SJSA1 (cell line): ENCODE data around the gene CISD2. TPM values are rescaled to one million over a fixed set of nuclear protein-coding genes. Genes with fewer than 3 reads are reported as not detected.
"Not testable (repeated sequence)": the region's sequence is repeated elsewhere in the genome, so short reads cannot be mapped to it uniquely, and the experiment has no call there.

ENCODE experiments used
- DNase-seq, 2 experiments: peaks; one replicate each; pipeline ENCODE4 v3.0.0-alpha.2; 2015 to 2020; ENCODE audit warnings: low spot score in 2 of 2, low read depth in 1 of 2
- H3K27ac ChIP-seq: fragments of 250-450 bp; sonication (Bioruptor Pico); 2 replicates; pipeline ENCODE4 v1.5.1; 2020; ENCODE audit warnings: mild to moderate bottlenecking, moderate library complexity
- H3K27me3 ChIP-seq: fragments of 250-450 bp; sonication (Bioruptor Pico); replicated peaks from 2 replicates; pipeline ENCODE4 v1.5.1; 2020; ENCODE audit warnings: mild to moderate bottlenecking, moderate library complexity
- H3K36me3 ChIP-seq: fragments of 250-450 bp; sonication (Bioruptor Pico); 2 replicates; pipeline ENCODE4 v1.5.1; 2020; ENCODE audit warnings: mild to moderate bottlenecking
- H3K4me1 ChIP-seq: fragments of 250-450 bp; sonication (Bioruptor Pico); replicated peaks from 2 replicates; pipeline ENCODE4 v1.6.1; 2021; ENCODE audit warnings: mild to moderate bottlenecking
- H3K4me3 ChIP-seq: fragments of 250-450 bp; sonication (Bioruptor Pico); 2 replicates; pipeline ENCODE4 v1.5.1; 2020; ENCODE audit warnings: mild to moderate bottlenecking
- H3K9me3 ChIP-seq: fragments of 250-450 bp; sonication (Bioruptor Pico); replicated peaks from 2 replicates; pipeline ENCODE4 v1.5.1; 2020; ENCODE audit warnings: mild to moderate bottlenecking
- total RNA-seq: library from RNA; depleted of rRNA; stranded (reverse); fragments of >200 nt; shearing (Covaris generic); gene quantifications from 2 replicates; pipeline ENCODE4 v1.2.3, GENCODE V29; 2014

CISD2 gene
- total RNA-seq, 1 experiment from 2014 or later: 60.9 TPM

GRCh38 chr4:102865327-102865726 is 3.5 kb upstream of the CISD2 start:
- not testable (repeated sequence) for H3K4me1 ChIP-seq, H3K27ac ChIP-seq, H3K27me3 ChIP-seq, DNase-seq, H3K9me3 ChIP-seq, H3K4me3 ChIP-seq, H3K36me3 ChIP-seq

- no peaks in the 10 kb centered on the region for H3K9me3 ChIP-seq
- peak overlapping the region; percentile 88; the same call in 1 of the 2 replicates for H3K27ac ChIP-seq
Observed at GRCh38 chr4:102867278-102868152, 1.3 kb upstream of the CISD2 start.

GRCh38 chr4:102868153-102868780 is 525 bp upstream of the CISD2 start:
- H3K4me3 ChIP-seq: peak overlapping the region; percentile 66
- no peak for DNase-seq
- H3K36me3 ChIP-seq: no peaks in the 10 kb centered on the region
- no peaks in the 10 kb centered on the region for H3K9me3 ChIP-seq
- no peaks in the 10 kb centered on the region for H3K27me3 ChIP-seq
- H3K4me1 ChIP-seq: peaks cover 6% of the 10 kb centered on the region; the same call in 1 of the 2 replicates
- H3K27ac ChIP-seq: peak overlapping the region; percentile 88

More at GRCh38 chr4:102867278-102868152, 1.3 kb upstream of the CISD2 start:
- H3K4me3 ChIP-seq: peak overlapping the region; percentile 66
- H3K27me3 ChIP-seq: no peaks in the 10 kb centered on the region
- no peak for DNase-seq
- H3K4me1 ChIP-seq: peaks cover 6% of the 10 kb centered on the region; the same call in 1 of the 2 replicates
- H3K36me3 ChIP-seq: no peaks in the 10 kb centered on the region

GRCh38 chr4:102869569-102870197 is 891 bp downstream of the CISD2 start:
- peak overlapping the region; percentile 66 for H3K4me3 ChIP-seq
- no peaks in the 10 kb centered on the region for H3K27me3 ChIP-seq
- peaks cover 3% of the 10 kb centered on the region; the same call in 1 of the 2 replicates for H3K36me3 ChIP-seq
- H3K4me1 ChIP-seq: peaks cover 6% of the 10 kb centered on the region; the same call in 1 of the 2 replicates
- H3K27ac ChIP-seq: peak overlapping the region; percentile 88
- no peaks in the 10 kb centered on the region for H3K9me3 ChIP-seq
- DNase-seq: no peak

GRCh38 chr4:102871772-102872171 is 3.0 kb downstream of the CISD2 start:
- Histone ChIP-seq H3K36me3 (peaks cover 15% of the 10 kb centered on the region), H3K9me3 (no peaks in the 10 kb centered on the region), H3K4me3 (no peak overlapping the region), H3K4me1 (peaks cover 6% of the 10 kb centered on the region; the same call in 1 of the 2 replicates), H3K27ac (no peak overlapping the region), H3K27me3 (no peaks in the 10 kb centered on the region)
- DNase-seq: no peak

- H3K36me3 ChIP-seq: peaks cover 31% of the 10 kb centered on the region
- not testable (repeated sequence) for H3K4me1 ChIP-seq, H3K9me3 ChIP-seq, H3K27ac ChIP-seq, H3K27me3 ChIP-seq, H3K4me3 ChIP-seq, DNase-seq
Observed at GRCh38 chr4:102877477-102878106, 8.8 kb downstream of the CISD2 start.

- not testable (repeated sequence) for DNase-seq, H3K27ac ChIP-seq, H3K4me3 ChIP-seq, H3K9me3 ChIP-seq, H3K4me1 ChIP-seq, H3K27me3 ChIP-seq
- peaks cover 31% of the 10 kb centered on the region for H3K36me3 ChIP-seq
Observed at GRCh38 chr4:102878349-102878748, 9.6 kb downstream of the CISD2 start.

- no peaks in the 10 kb centered on the region for H3K4me1 ChIP-seq
- no peak overlapping the region for H3K4me3 ChIP-seq
- DNase-seq: no peak
- 0 out of 2 replicates have a peak, but pooled peaks cover 3% of the 10 kb centered on the region for H3K9me3 ChIP-seq
- H3K27me3 ChIP-seq: no peaks in the 10 kb centered on the region
- H3K36me3 ChIP-seq: peaks cover 31% of the 10 kb centered on the region
- H3K27ac ChIP-seq: no peak overlapping the region
Observed at GRCh38 chr4:102878901-102879300, 10.1 kb downstream of the CISD2 start.

- peaks cover 22% of the 10 kb centered on the region for H3K36me3 ChIP-seq
Observed at GRCh38 chr4:102881343-102881742, 12.6 kb downstream of the CISD2 start.

GRCh38 chr4:102883278-102883677 is 14.5 kb downstream of the CISD2 start:
- no peaks in the 10 kb centered on the region for H3K27me3 ChIP-seq
- no peaks in the 10 kb centered on the region for H3K4me1 ChIP-seq
- H3K36me3 ChIP-seq: peaks cover 7% of the 10 kb centered on the region
- DNase-seq: no peak
- H3K9me3 ChIP-seq: no peaks in the 10 kb centered on the region
- no peak overlapping the region for H3K27ac ChIP-seq
- H3K4me3 ChIP-seq: no peak overlapping the region

More at GRCh38 chr4:102881343-102881742, 12.6 kb downstream of the CISD2 start:
- Histone ChIP-seq H3K27ac (no peak overlapping the region), H3K9me3 (0 out of 2 replicates have a peak, but pooled peaks cover 3% of the 10 kb centered on the region), H3K4me1 (no peaks in the 10 kb centered on the region), H3K27me3 (no peaks in the 10 kb centered on the region), H3K4me3 (no peak overlapping the region)
- DNase-seq: no peak

- DNase-seq, H3K36me3 ChIP-seq, H3K27ac ChIP-seq: not testable (repeated sequence)
Observed at GRCh38 chr4:102888570-102888969, 19.8 kb downstream of the CISD2 start.

GRCh38 chr4:102889866-102890265 is 21.1 kb downstream of the CISD2 start:
- not testable (repeated sequence) for DNase-seq

More at GRCh38 chr4:102888570-102888969, 19.8 kb downstream of the CISD2 start:
- H3K9me3 ChIP-seq, H3K27me3 ChIP-seq, H3K4me3 ChIP-seq, H3K4me1 ChIP-seq: not testable (repeated sequence)

GRCh38 chr4:102896547-102896946 is 27.8 kb downstream of the CISD2 start:
- H3K9me3 ChIP-seq, H3K27me3 ChIP-seq, H3K4me3 ChIP-seq, DNase-seq, H3K27ac ChIP-seq, H3K4me1 ChIP-seq, H3K36me3 ChIP-seq: not testable (repeated sequence)

More at GRCh38 chr4:102889866-102890265, 21.1 kb downstream of the CISD2 start:
- not testable (repeated sequence) for H3K9me3 ChIP-seq, H3K4me1 ChIP-seq, H3K27me3 ChIP-seq, H3K4me3 ChIP-seq, H3K36me3 ChIP-seq, H3K27ac ChIP-seq
